ENCODE data around the gene AVPR1A. TPM values are rescaled to one million over a fixed set of nuclear protein-coding genes. Genes with fewer than 3 reads are reported as not detected.

Gene AVPR1A
- total RNA-seq, 1 donor from 2014 or later: not detected

DNA sequence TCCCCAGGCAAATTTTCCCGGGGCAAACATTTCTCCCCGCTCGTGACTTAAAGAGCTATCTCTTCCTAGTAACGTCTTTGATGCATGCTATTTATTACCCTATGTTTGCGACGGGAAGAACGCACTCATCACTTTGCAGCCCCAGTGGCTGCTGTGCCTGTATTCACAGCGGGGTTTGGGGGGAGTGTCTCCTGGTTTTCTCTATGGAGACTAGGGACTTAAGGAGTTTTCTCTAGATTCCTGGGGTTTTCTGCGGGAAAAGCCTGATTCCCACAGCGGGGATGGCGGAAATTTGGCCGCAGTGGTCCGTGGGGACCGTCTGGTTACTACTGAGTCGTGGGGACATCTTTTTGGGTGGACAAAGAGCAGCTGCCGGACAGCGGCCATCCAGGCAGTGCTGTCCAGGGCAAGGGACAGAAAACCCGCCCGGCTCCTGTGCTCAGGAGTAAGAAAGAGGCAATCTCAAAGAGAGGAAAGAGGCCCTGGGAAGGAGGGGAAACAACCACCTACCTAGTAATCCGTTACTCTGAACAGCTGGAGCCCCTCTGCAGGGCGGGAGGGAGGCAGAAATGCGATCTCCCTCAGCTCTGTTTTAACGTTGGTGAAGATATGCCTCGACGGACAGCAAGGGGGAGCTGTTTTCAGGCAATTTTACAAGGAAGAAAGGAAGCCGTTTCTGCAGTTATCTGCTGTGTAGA, 771 bp upstream of the AVPR1A start:
- intact Hi-C loops (cut with micrococcal nuclease): no loop called here
- ChIA-PET CTCF (interaction anchor here (1.5 kb wide), 1 partner anchor 9 kb away, joined by 3 read pairs; no protein-coding TSS in a partner anchor), POLR2A (no interaction called here)
- DNase-seq (no peak), ATAC-seq (ENCODE audit: low read depth) (no peak)
- Mint-ChIP-seq H3K9me3 (no peaks in the 10 kb centered on the region), H3K27me3 (peaks cover 43% of the 10 kb centered on the region), H3K27ac (no peak overlapping the region), H3K4me1 (peaks cover 9% of the 10 kb centered on the region), H3K36me3 (ENCODE audit: low read depth) (no peaks in the 10 kb centered on the region), H3K4me3 (no peak overlapping the region)
- TF ChIP-seq, protein P1, sequence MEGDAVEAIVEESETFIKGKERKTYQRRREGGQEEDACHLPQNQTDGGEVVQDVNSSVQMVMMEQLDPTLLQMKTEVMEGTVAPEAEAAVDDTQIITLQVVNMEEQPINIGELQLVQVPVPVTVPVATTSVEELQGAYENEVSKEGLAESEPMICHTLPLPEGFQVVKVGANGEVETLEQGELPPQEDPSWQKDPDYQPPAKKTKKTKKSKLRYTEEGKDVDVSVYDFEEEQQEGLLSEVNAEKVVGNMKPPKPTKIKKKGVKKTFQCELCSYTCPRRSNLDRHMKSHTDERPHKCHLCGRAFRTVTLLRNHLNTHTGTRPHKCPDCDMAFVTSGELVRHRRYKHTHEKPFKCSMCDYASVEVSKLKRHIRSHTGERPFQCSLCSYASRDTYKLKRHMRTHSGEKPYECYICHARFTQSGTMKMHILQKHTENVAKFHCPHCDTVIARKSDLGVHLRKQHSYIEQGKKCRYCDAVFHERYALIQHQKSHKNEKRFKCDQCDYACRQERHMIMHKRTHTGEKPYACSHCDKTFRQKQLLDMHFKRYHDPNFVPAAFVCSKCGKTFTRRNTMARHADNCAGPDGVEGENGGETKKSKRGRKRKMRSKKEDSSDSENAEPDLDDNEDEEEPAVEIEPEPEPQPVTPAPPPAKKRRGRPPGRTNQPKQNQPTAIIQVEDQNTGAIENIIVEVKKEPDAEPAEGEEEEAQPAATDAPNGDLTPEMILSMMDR (IDR thresholded peaks at IDR 0.05): no peak

DNA sequence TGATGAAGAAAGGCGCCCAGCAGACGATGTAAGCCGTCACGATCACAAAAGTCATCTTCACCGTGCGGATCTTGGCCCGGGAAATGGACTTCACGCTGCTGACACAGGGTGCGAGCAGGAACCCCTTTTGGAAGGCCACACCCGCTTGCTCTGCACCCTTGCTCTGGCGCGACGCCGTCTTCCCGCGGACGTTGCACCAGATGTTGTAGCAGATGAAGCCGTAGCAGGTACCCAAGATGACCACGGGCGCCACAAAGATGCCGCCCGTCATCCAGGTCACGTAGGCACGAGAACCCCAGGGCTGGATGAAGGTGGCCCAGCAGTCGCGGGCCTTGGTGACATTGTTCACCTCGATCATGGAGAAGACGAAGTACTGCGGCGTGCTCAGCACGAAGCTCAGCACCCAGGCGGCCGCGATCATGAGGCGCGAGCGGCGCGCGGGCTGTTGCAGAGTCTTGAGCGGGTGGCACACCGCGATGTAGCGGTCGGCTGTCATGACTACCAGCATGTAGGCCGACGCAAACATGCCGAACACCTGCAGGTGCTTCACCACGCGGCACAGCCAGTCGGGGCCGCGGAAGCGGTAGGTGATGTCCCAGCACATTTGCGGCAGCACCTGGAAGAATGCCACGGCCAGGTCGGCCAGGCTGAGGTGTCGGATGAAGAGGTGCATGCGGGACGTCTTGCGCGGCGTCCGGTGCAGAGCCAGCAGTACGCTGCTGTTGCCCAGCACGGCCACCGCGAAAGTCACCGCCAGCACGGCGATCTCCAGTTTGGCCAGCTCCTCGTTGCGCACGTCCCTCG, 890 bp downstream of the AVPR1A start:
- no peak overlapping the region for H3K27ac Mint-ChIP-seq
- POLR2A ChIA-PET: no interaction called here
- intact Hi-C loops (cut with micrococcal nuclease): no loop called here

GRCh38 chr12:63144556-63144955, 6.4 kb downstream of the AVPR1A start:
- H3K36me3 Mint-ChIP-seq (ENCODE audit: low read depth): no peaks in the 10 kb centered on the region

More for the DNA sequence above, 890 bp downstream of the AVPR1A start:
- no peak for DNase-seq
- no peak overlapping the region for H3K4me3 Mint-ChIP-seq
- TF ChIP-seq, protein P1 (IDR thresholded peaks at IDR 0.05): no peak
- peaks cover 9% of the 10 kb centered on the region for H3K4me1 Mint-ChIP-seq
- peaks cover 49% of the 10 kb centered on the region for H3K27me3 Mint-ChIP-seq
- no peak for ATAC-seq (ENCODE audit: low read depth)
- CTCF ChIA-PET: no interaction called here
- no peaks in the 10 kb centered on the region for H3K9me3 Mint-ChIP-seq
- no peaks in the 10 kb centered on the region for H3K36me3 Mint-ChIP-seq (ENCODE audit: low read depth)

GRCh38 chr12:63138488-63138887, 12.5 kb downstream of the AVPR1A start:
- POLR2A ChIA-PET: no interaction called here
- Mint-ChIP-seq H3K4me1 (no peaks in the 10 kb centered on the region), H3K27ac (no peak overlapping the region)

More at GRCh38 chr12:63144556-63144955, 6.4 kb downstream of the AVPR1A start:
- TF ChIP-seq, protein P1 (IDR thresholded peaks at IDR 0.05): no peak
- ChIA-PET POLR2A (no interaction called here), CTCF (no interaction called here)
- Mint-ChIP-seq H3K4me1 (no peaks in the 10 kb centered on the region), H3K27ac (no peak overlapping the region), H3K9me3 (no peaks in the 10 kb centered on the region), H3K4me3 (no peak overlapping the region), H3K27me3 (peaks cover 13% of the 10 kb centered on the region)
- ATAC-seq (ENCODE audit: low read depth): no peak
- no peak for DNase-seq
- intact Hi-C loops (cut with micrococcal nuclease): no loop called here

DNA sequence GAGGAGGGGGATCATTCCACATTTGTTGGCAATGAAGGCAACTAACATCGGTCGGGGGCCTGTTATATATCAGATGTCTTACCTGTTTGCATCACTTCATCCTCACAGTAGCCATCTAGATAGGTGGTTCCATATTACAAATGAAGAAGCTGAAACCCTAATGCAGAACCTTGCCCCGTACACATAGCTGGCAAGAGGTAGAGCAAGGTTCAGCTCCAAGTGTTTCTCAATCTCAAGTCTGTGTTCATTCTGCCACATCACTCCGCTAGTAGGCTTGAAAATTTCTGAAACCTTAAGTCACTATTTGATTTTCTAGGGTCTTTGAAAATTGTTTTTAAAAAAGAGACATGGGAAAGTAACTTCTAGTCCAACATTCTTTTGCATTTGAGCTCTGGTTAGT, 17.0 kb downstream of the AVPR1A start:
- no peak overlapping the region for H3K27ac Mint-ChIP-seq

More at GRCh38 chr12:63138488-63138887, 12.5 kb downstream of the AVPR1A start:
- TF ChIP-seq, protein P1 (IDR thresholded peaks at IDR 0.05): no peak
- Mint-ChIP-seq H3K27me3 (no peaks in the 10 kb centered on the region), H3K4me3 (no peak overlapping the region), H3K9me3 (no peaks in the 10 kb centered on the region), H3K36me3 (ENCODE audit: low read depth) (no peaks in the 10 kb centered on the region)
- CTCF ChIA-PET: no interaction called here
- DNase-seq (no peak), ATAC-seq (ENCODE audit: low read depth) (no peak)
- intact Hi-C loops (cut with micrococcal nuclease): no loop called here

More for the DNA sequence above, 17.0 kb downstream of the AVPR1A start:
- ChIA-PET POLR2A (no interaction called here), CTCF (no interaction called here)
- Mint-ChIP-seq H3K4me1 (no peaks in the 10 kb centered on the region), H3K27me3 (no peaks in the 10 kb centered on the region), H3K4me3 (no peak overlapping the region), H3K36me3 (ENCODE audit: low read depth) (no peaks in the 10 kb centered on the region), H3K9me3 (no peaks in the 10 kb centered on the region)
- intact Hi-C loops (cut with micrococcal nuclease): no loop called here
- no peak for DNase-seq
- ATAC-seq (ENCODE audit: low read depth): no peak
- TF ChIP-seq, protein P1 (IDR thresholded peaks at IDR 0.05): no peak

All from activated B cell treated with CpG ODN at 0.5 μM for 24 hours (primary cell).